Spleen (tissue), 11 donors: Measurements from ENCODE around the gene ACSF2. TPM values are rescaled to one million over a fixed set of nuclear protein-coding genes. Genes with fewer than 3 reads are reported as not detected.
A peak's percentile ranks its signal among the peaks of the same experiment; 100 is the strongest.
"Not testable (repeated sequence)": the region's sequence is repeated elsewhere in the genome, so short reads cannot be mapped to it uniquely, and the experiment has no call there.

Experiments
- DNase-seq: peaks from one replicate; pipeline ENCODE4 v3.0.0-alpha.2; 2020
- H3K27ac ChIP-seq, 8 donors: fragments of 200-600 bp; sonication (generic) in 7 of 8; 1 replicate in 4 of 8; 2 replicates in 4 of 8; pipeline versions ENCODE4 v1.5.0 to v1.8.0; 2016 to 2021; ENCODE audit warnings: inconsistent platforms in 4 of 8, mild to moderate bottlenecking in 4 of 8, moderate library complexity in 1 of 8
- H3K27me3 ChIP-seq, 7 donors: fragments of 200-600 bp; sonication (generic) in 6 of 7; replicated peaks in 1 of 7; 1 replicate in 4 of 7; 2 replicates in 3 of 7; pipeline versions ENCODE4 v1.5.0 to v1.8.0; 2016 to 2021; ENCODE audit warnings: inconsistent platforms in 3 of 7, mild to moderate bottlenecking in 1 of 7
- H3K36me3 ChIP-seq, 6 donors: fragments of 200-600 bp; sonication (generic) in 5 of 6; 1 replicate in 4 of 6; 2 replicates in 2 of 6; pipeline versions ENCODE4 v1.5.0 to v1.8.0; 2016 to 2021; ENCODE audit warnings: inconsistent platforms in 2 of 6
- H3K4me1 ChIP-seq, 6 donors: fragments of 200-600 bp; sonication (generic) in 5 of 6; 1 replicate in 3 of 6; 2 replicates in 3 of 6; pipeline versions ENCODE4 v1.5.0 to v1.8.0; 2016 to 2021; ENCODE audit warnings: inconsistent platforms in 3 of 6
- H3K4me3 ChIP-seq, 8 donors: fragments of 200-600 bp; sonication (generic) in 7 of 8; 1 replicate in 4 of 8; 2 replicates in 4 of 8; pipeline versions ENCODE4 v1.5.0 to v1.8.0; 2016 to 2021; ENCODE audit warnings: inconsistent platforms in 4 of 8, mild to moderate bottlenecking in 4 of 8, moderate library complexity in 2 of 8
- H3K9me3 ChIP-seq, 8 donors: fragments of 200-600 bp; sonication (generic) in 7 of 8; 1 replicate in 4 of 8; 2 replicates in 4 of 8; pipeline versions ENCODE4 v1.5.0 to v1.8.0; 2016 to 2021; ENCODE audit warnings: inconsistent platforms in 4 of 8
- CTCF ChIP-seq, 11 experiments: fragments of 200-600 bp in 7 of 11; fragments of 450-650 bp in 4 of 11; sonication (generic) in 4 of 11; IDR thresholded peaks in 8 of 11; conservative IDR thresholded peaks in 3 of 11; 1 replicate in 7 of 11; 2 replicates in 4 of 11; pipeline versions ENCODE4 v1.4.0 to v1.8.0; 2016 to 2021; ENCODE audit warnings: antibody characterized with exemption in 11 of 11, inconsistent platforms in 4 of 11, mild to moderate bottlenecking in 1 of 11
- POLR2A ChIP-seq, 3 donors: fragments of 450-650 bp; IDR thresholded peaks; one replicate each; pipeline ENCODE4 v1.5.1; 2017; ENCODE audit warnings: antibody characterized with exemption in 3 of 3, mild to moderate bottlenecking in 1 of 3
- POLR2AphosphoS5 ChIP-seq, 3 donors: sonication (generic); formaldehyde crosslinking; IDR thresholded peaks; one replicate each; pipeline ENCODE4 v1.5.1; 2017; ENCODE audit warnings: antibody characterized with exemption in 3 of 3
- WGBS, 5 donors: extraction: QIAGEN DNeasy Blood & Tissue Kit in 3 of 5; methylation state at CpG; one replicate each; pipeline versions ENCODE4 v1.1.5 to v1.1.7; 2013 to 2018; 5-methylcytosine and 5-hydroxymethylcytosine counted together
- intact Hi-C: fragments of 100-400 bp; cut with DNase I; formaldehyde crosslinking; loops from one replicate; pipeline ENCODE4 v1.15.0; 2023; ENCODE audit warnings: low total_unique reads
- polyA plus RNA-seq, 3 donors: library from polyadenylated mRNA; stranded (reverse); fragments of 200-250 nt; gene quantifications; one replicate each; pipeline ENCODE4 v1.2.1, GENCODE V29; 2013
- total RNA-seq, 7 donors: library from RNA; depleted of rRNA in 3 of 7; stranded (reverse); fragments of >200 nt in 3 of 7; fragmentation: NEBNext Ultra II Directional in 4 of 7; extraction: Animal tissue kit (Norgen Biotek cat#: 25700) in 4 of 7; gene quantifications; one replicate each; pipeline versions ENCODE4 v1.1.0 to v1.2.1, GENCODE V29; 2016 to 2021
- donor health status: healthy with polysubstance abuse.
- donor health status: DM: no; HTN: no; CAD: no; lungs with moderate emphysema.
- donor health status: DM: no; HTN: no; CAD: no.
- donor health status: Bipolar disorder and iron deficiency.
- donor health status: healthy.
- donor health status: DM: no; HTN: no; CAD: no.
- donor health status: DM: yes; HTN: yes; CAD: no.

The ACSF2 gene
- total and polyA plus RNA-seq, 10 donors: 21.7 to 50.0 (median 39.1) TPM

- Histone ChIP-seq H3K27ac (no peak overlapping the region), H3K4me1 (peaks cover 0 to 20% (median 13%) of the 10 kb centered on the region in 6 donors), H3K36me3 (peaks cover 0 to 45% (median 0%) of the 10 kb centered on the region in 6 donors), H3K4me3 (no peak overlapping the region), H3K27me3 (peaks cover 0 to 30% (median 19%) of the 10 kb centered on the region in 7 donors), H3K9me3 (no peaks in the 10 kb centered on the region)
- DNase-seq: peak; percentile 71
- intact Hi-C loops: loop anchor here (10.0 kb wide), 1 partner anchor 95 kb away; the partner anchor contains the start of genes EME1 and MRPL27
- no peak for TF ChIP-seq POLR2AphosphoS5 (IDR thresholded peaks at IDR 0.05)
- TF ChIP-seq POLR2A (IDR thresholded peaks at IDR 0.05): no peak
- WGBS, 5 donors: 72 to 80% (median 73%) methylated on average over 18 to 19 of the region's 19 CpGs
Observed at GRCh38 chr17:50469671-50470305, 43.8 kb downstream of the ACSF2 start.

GRCh38 chr17:50470426-50470825 lies 44.4 kb downstream of the ACSF2 start:
- H3K27ac ChIP-seq: no peak overlapping the region
- peaks cover 0 to 20% (median 13%) of the 10 kb centered on the region in 6 donors for H3K4me1 ChIP-seq
- WGBS, 5 donors: 81 to 93% (median 87%) methylated on average over 6 of the region's 6 CpGs
- no peak overlapping the region for H3K4me3 ChIP-seq
- peaks cover 0 to 30% (median 19%) of the 10 kb centered on the region in 7 donors for H3K27me3 ChIP-seq
- intact Hi-C loops: loop anchor here (10.0 kb wide), 1 partner anchor 96 kb away; the partner anchor contains the start of genes EME1 and MRPL27
- H3K36me3 ChIP-seq: peaks cover 0 to 42% (median 0%) of the 10 kb centered on the region in 6 donors
- no peak for DNase-seq
- no peaks in the 10 kb centered on the region for H3K9me3 ChIP-seq
- TF ChIP-seq POLR2AphosphoS5 (IDR thresholded peaks at IDR 0.05) (no peak), POLR2A (IDR thresholded peaks at IDR 0.05) (no peak), CTCF (IDR thresholded peaks at IDR 0.05 in 8 of 11, conservative IDR thresholded peaks at IDR 0.05 in 3 of 11) (no peak)

- no peak overlapping the region for H3K4me3 ChIP-seq
- H3K27ac ChIP-seq: no peak overlapping the region
- TF ChIP-seq POLR2AphosphoS5 (IDR thresholded peaks at IDR 0.05) (no peak), CTCF (IDR thresholded peaks at IDR 0.05 in 8 of 11, conservative IDR thresholded peaks at IDR 0.05 in 3 of 11) (no peak), POLR2A (IDR thresholded peaks at IDR 0.05) (no peak)
- intact Hi-C loops: loop anchor here (10.0 kb wide), 1 partner anchor 96 kb away; the partner anchor contains the start of genes EME1 and MRPL27
- no peaks in the 10 kb centered on the region for H3K9me3 ChIP-seq
- DNase-seq: peak; percentile 53
- H3K4me1 ChIP-seq: peaks cover 0 to 20% (median 13%) of the 10 kb centered on the region in 6 donors
- H3K36me3 ChIP-seq: peaks cover 0 to 42% (median 0%) of the 10 kb centered on the region in 6 donors
- WGBS, 5 donors: 63 to 79% (median 75%) methylated on average over 22 of the region's 22 CpGs
- peaks cover 0 to 30% (median 19%) of the 10 kb centered on the region in 7 donors for H3K27me3 ChIP-seq
Observed at GRCh38 chr17:50471009-50471905, 45.2 kb downstream of the ACSF2 start.

- H3K4me1 ChIP-seq: peaks cover 0 to 20% (median 13%) of the 10 kb centered on the region in 6 donors
- H3K4me3 ChIP-seq: no peak overlapping the region
- no peak for TF ChIP-seq CTCF (IDR thresholded peaks at IDR 0.05 in 8 of 11, conservative IDR thresholded peaks at IDR 0.05 in 3 of 11)
- no peak for TF ChIP-seq POLR2A (IDR thresholded peaks at IDR 0.05)
- no peak for TF ChIP-seq POLR2AphosphoS5 (IDR thresholded peaks at IDR 0.05)
- WGBS, 5 donors: 91 to 98% (median 94%) methylated on average over 10 of the region's 10 CpGs
- H3K27me3 ChIP-seq: peaks cover 0 to 27% (median 19%) of the 10 kb centered on the region in 7 donors
- peaks cover 0 to 42% (median 0%) of the 10 kb centered on the region in 6 donors for H3K36me3 ChIP-seq
- intact Hi-C loops: loop anchor here (10.0 kb wide), 1 partner anchor 97 kb away; the partner anchor contains the start of genes EME1 and MRPL27
- peak; percentile 64 for DNase-seq
- no peak overlapping the region for H3K27ac ChIP-seq
- no peaks in the 10 kb centered on the region for H3K9me3 ChIP-seq
Observed at GRCh38 chr17:50472286-50472685, 46.3 kb downstream of the ACSF2 start.

- H3K36me3 ChIP-seq: peaks cover 0 to 42% (median 0%) of the 10 kb centered on the region in 6 donors
- intact Hi-C loops: loop anchor here (10.0 kb wide), 1 partner anchor 98 kb away; the partner anchor contains the start of genes EME1 and MRPL27
- H3K4me3 ChIP-seq, H3K9me3 ChIP-seq, H3K27ac ChIP-seq: not testable (repeated sequence)
- peaks cover 0 to 24% (median 18%) of the 10 kb centered on the region in 7 donors for H3K27me3 ChIP-seq
- WGBS, 5 donors: 91 to 96% (median 95%) methylated on average over 13 of the region's 13 CpGs
- DNase-seq: peak; percentile 52
- H3K4me1 ChIP-seq: peaks cover 0 to 20% (median 14%) of the 10 kb centered on the region in 6 donors
Observed at GRCh38 chr17:50472761-50473161, 46.7 kb downstream of the ACSF2 start.
